SK-N-SH (cell line): ENCODE results near the gene NFILZ.

ENCODE experiments used
- RCOR1 ChIP-seq: fragments of 150-350 bp; IDR thresholded peaks from 2 replicates; pipeline ENCODE4 v1.6.1; 2017; ENCODE audit warnings: antibody characterized with exemption, low read length
- SIN3A ChIP-seq: IDR thresholded peaks from 2 replicates; pipeline ENCODE4 v1.6.1; 2012; ENCODE audit warnings: low read depth, mild to moderate bottlenecking, low read length, moderate library complexity, borderline replicate concordance
- TF ChIP-seq, protein P1 (sequence below): fragments of 200-600 bp; sonication (generic); IDR thresholded peaks from 2 replicates; pipeline ENCODE4 v1.6.1; 2017; ENCODE audit warnings: antibody characterized with exemption, mild to moderate bottlenecking, moderate library complexity

DNA sequence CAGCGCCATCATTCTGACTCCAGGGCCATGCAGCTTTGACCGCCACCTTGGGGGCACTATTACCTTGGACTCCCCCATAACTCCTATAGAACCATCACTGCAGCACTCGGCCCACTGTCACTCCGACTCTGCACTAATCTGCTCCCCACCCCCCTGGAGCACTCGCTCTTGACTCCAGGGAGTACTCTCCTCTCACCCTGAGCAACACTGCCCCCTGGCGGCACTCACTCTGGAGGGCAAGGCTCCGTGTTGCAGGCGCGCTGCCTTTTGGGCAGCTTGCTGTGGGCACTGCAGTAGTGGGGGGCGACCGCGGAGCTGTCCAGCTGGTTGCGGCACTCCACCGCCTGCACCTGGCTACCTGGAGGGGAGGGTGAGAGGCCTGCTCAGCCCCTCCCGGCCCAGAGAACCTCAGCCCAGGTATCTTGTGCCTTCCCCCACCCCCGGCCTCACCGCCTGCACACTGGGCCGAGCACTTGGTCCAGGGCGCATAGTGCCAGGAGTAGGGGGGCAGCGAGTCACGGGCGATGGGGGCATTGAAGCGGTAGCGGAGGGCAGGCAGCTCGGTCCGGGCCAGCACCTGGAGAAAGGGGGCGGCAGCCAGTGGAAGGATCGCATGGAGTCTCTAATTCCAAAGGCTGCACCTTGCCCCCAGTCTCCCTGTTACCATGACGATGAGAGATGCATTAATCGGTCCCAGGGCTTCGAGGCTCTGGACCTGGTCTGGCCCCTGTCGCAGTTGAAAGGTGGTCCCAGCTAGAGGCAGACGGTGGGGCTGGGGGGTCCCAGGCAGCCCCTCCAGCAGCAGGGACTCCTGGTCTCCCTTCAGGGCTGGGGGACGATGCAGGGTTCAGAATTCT lies 44.3 kb upstream of the NFILZ start:
- TF ChIP-seq, protein P1, sequence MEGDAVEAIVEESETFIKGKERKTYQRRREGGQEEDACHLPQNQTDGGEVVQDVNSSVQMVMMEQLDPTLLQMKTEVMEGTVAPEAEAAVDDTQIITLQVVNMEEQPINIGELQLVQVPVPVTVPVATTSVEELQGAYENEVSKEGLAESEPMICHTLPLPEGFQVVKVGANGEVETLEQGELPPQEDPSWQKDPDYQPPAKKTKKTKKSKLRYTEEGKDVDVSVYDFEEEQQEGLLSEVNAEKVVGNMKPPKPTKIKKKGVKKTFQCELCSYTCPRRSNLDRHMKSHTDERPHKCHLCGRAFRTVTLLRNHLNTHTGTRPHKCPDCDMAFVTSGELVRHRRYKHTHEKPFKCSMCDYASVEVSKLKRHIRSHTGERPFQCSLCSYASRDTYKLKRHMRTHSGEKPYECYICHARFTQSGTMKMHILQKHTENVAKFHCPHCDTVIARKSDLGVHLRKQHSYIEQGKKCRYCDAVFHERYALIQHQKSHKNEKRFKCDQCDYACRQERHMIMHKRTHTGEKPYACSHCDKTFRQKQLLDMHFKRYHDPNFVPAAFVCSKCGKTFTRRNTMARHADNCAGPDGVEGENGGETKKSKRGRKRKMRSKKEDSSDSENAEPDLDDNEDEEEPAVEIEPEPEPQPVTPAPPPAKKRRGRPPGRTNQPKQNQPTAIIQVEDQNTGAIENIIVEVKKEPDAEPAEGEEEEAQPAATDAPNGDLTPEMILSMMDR: peak; percentile 53
- TF ChIP-seq RCOR1 (no peak), SIN3A (no peak)
